Liver (tissue), 9 donors: ENCODE results near the gene SEC14L5. TPM values are rescaled to one million over a fixed set of nuclear protein-coding genes. Genes with fewer than 3 reads are reported as not detected.

ENCODE experiments used
- DNase-seq: peaks from one replicate; pipeline ENCODE4 v3.0.0-alpha.2; 2017; ENCODE audit warnings: low spot score
- H3K27ac ChIP-seq, 2 donors: one replicate each; pipeline ENCODE4 v1.7.0; 2013; ENCODE audit warnings: inconsistent platforms in 2 of 2, low read length in 2 of 2, control low read depth in 1 of 2, low read depth in 1 of 2, mild to moderate bottlenecking in 1 of 2
- H3K27me3 ChIP-seq, 4 donors: one replicate each; pipeline versions ENCODE4 v1.6.1 to v1.7.0; 2013; ENCODE audit warnings: low read length in 3 of 4, inconsistent platforms in 1 of 4, mild to moderate bottlenecking in 1 of 4, moderate library complexity in 1 of 4; ENCODE audit not compliant: control insufficient read depth in 4 of 4, insufficient read depth in 4 of 4
- H3K36me3 ChIP-seq, 4 donors: one replicate each; pipeline versions ENCODE4 v1.6.1 to v1.7.0; 2013; ENCODE audit warnings: low read length in 3 of 4, mild to moderate bottlenecking in 3 of 4, low read depth in 1 of 4, moderate library complexity in 1 of 4; ENCODE audit not compliant: control insufficient read depth in 4 of 4, insufficient read depth in 3 of 4
- H3K4me1 ChIP-seq, 4 donors: one replicate each; pipeline versions ENCODE4 v1.6.1 to v1.7.0; 2013; ENCODE audit warnings: low read length in 3 of 4, mild to moderate bottlenecking in 3 of 4, moderate library complexity in 1 of 4; ENCODE audit not compliant: control insufficient read depth in 4 of 4, insufficient read depth in 4 of 4
- H3K4me3 ChIP-seq, 3 donors: one replicate each; pipeline versions ENCODE4 v1.6.1 to v1.7.0; 2013; ENCODE audit warnings: low read length in 3 of 3, control low read depth in 1 of 3, low read depth in 1 of 3, mild to moderate bottlenecking in 1 of 3
- H3K9ac ChIP-seq, 2 donors: one replicate each; pipeline ENCODE4 v1.7.0; 2013; ENCODE audit warnings: low read length in 2 of 2, mild to moderate bottlenecking in 2 of 2, moderate library complexity in 2 of 2, control low read depth in 1 of 2, low read depth in 1 of 2
- H3K9me3 ChIP-seq, 4 donors: one replicate each; pipeline versions ENCODE4 v1.6.1 to v1.7.0; 2013; ENCODE audit warnings: low read length in 3 of 4; ENCODE audit not compliant: control insufficient read depth in 4 of 4
- FOXA1 ChIP-seq: IDR thresholded peaks from 2 replicates; pipeline ENCODE4 v1.6.1; 2016; ENCODE audit warnings: antibody characterized with exemption
- FOXA2 ChIP-seq: IDR thresholded peaks from 2 replicates; pipeline ENCODE4 v1.6.1; 2016; ENCODE audit warnings: antibody characterized with exemption
- HNF4A ChIP-seq, 2 donors: conservative IDR thresholded peaks; 2 replicates each; pipeline ENCODE4 v1.6.1; 2016; ENCODE audit warnings: antibody characterized with exemption in 2 of 2, mild to moderate bottlenecking in 2 of 2
- HNF4G ChIP-seq: IDR thresholded peaks from 2 replicates; pipeline ENCODE4 v1.6.1; 2016; ENCODE audit warnings: antibody characterized with exemption
- JUND ChIP-seq, 2 donors: IDR thresholded peaks; 2 replicates each; pipeline ENCODE4 v1.6.1; 2016; ENCODE audit warnings: antibody characterized with exemption in 2 of 2
- MAX ChIP-seq: IDR thresholded peaks from 2 replicates; pipeline ENCODE4 v1.6.1; 2016; ENCODE audit warnings: antibody characterized with exemption
- NR2F2 ChIP-seq: IDR thresholded peaks from 2 replicates; pipeline ENCODE4 v1.6.1; 2016; ENCODE audit warnings: antibody characterized with exemption
- RAD21 ChIP-seq, 2 donors: IDR thresholded peaks; 2 replicates each; pipeline ENCODE4 v1.6.1; 2016; ENCODE audit warnings: antibody characterized with exemption in 2 of 2, mild to moderate bottlenecking in 2 of 2
- REST ChIP-seq: IDR thresholded peaks from 2 replicates; pipeline ENCODE4 v1.6.1; 2016; ENCODE audit warnings: antibody characterized with exemption, mild to moderate bottlenecking
- RXRA ChIP-seq, 2 donors: IDR thresholded peaks; 2 replicates each; pipeline ENCODE4 v1.6.1; 2017 to 2018; ENCODE audit warnings: antibody characterized with exemption in 2 of 2, mild to moderate bottlenecking in 1 of 2
- SP1 ChIP-seq: IDR thresholded peaks from 2 replicates; pipeline ENCODE4 v1.6.1; 2018; ENCODE audit warnings: antibody characterized with exemption, mild to moderate bottlenecking
- TAF1 ChIP-seq: conservative IDR thresholded peaks from 2 replicates; pipeline ENCODE4 v1.6.1; 2016; ENCODE audit warnings: antibody characterized with exemption, mild to moderate bottlenecking
- YY1 ChIP-seq: IDR thresholded peaks from 2 replicates; pipeline ENCODE4 v1.6.1; 2016; ENCODE audit warnings: antibody characterized with exemption, mild to moderate bottlenecking
- WGBS: extraction: QIAGEN DNeasy Blood & Tissue Kit; methylation state at CpG from one replicate; pipeline ENCODE4 v1.1.7; 2013; 5-methylcytosine and 5-hydroxymethylcytosine counted together
- polyA plus RNA-seq, 2 donors: library from polyadenylated mRNA; stranded (reverse) in 1 of 2; unstranded in 1 of 2; fragments of 200-250 nt in 1 of 2; fragments of >200 nt in 1 of 2; fragmentation: Nextera tagmentation in 1 of 2; extraction: Ambion mirVana in 1 of 2; gene quantifications; one replicate each; pipeline versions ENCODE4 v1.2.1 to v1.2.3, GENCODE V29; 2013 to 2015
- total RNA-seq, 2 donors: library from RNA; depleted of rRNA; stranded (reverse); fragments of >200 nt; gene quantifications; one replicate each; pipeline ENCODE4 v1.2.3, GENCODE V29; 2014
- TF ChIP-seq, protein P1 (sequence below): fragments of 150-350 bp; IDR thresholded peaks from 2 replicates; pipeline ENCODE4 v1.5.1; 2017; ENCODE audit warnings: improper control_type of control experiment, low read depth, low read length; ENCODE audit not compliant: missing input control
- TF ChIP-seq, protein P2 (sequence below): IDR thresholded peaks from 2 replicates; pipeline ENCODE4 v1.6.1; 2016; ENCODE audit warnings: antibody characterized with exemption
- donor health status: healthy.
- donor health status: healthy.
- donor health status: healthy.
- donor health status: healthy.
- donor health status: healthy.

Gene SEC14L5
- total and polyA plus RNA-seq, 4 donors: 0.03 to 0.65 (median 0.12) TPM

DNA sequence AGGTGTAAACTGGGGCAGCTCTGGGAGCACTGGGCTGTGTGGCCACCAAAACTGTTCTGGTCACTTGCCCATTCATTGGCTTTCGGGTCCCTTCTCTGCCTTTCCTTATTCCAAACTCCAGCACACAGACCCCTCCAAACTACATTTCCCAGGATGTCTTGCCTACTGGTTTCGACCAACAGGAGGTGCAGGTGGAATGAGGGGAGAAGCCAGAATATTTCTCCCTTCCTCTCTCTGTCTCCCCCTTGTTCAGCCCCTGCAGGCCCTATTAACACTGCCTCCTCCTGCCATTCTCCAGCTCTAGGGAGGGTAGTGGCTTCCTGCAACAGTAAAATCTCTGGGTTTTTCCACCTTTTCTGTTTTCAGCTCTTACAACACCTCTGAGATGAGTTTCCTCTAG is 88.8 kb downstream of the SEC14L5 start:
- WGBS: 87% methylated on average over 2 of the region's 2 CpGs
- no peaks in the 10 kb centered on the region for H3K36me3 ChIP-seq
- DNase-seq: no peak
- H3K9ac ChIP-seq: no peak overlapping the region
- no peaks in the 10 kb centered on the region for H3K4me1 ChIP-seq
- H3K27ac ChIP-seq: no peak overlapping the region
- TF ChIP-seq REST: no peak
- no peak for TF ChIP-seq SP1
- TF ChIP-seq RXRA (IDR thresholded peaks at IDR 0.05): no peak
- no peak for TF ChIP-seq NR2F2
- no peak for TF ChIP-seq FOXA1
- no peak for TF ChIP-seq JUND (IDR thresholded peaks at IDR 0.05)
- TF ChIP-seq, protein P1, sequence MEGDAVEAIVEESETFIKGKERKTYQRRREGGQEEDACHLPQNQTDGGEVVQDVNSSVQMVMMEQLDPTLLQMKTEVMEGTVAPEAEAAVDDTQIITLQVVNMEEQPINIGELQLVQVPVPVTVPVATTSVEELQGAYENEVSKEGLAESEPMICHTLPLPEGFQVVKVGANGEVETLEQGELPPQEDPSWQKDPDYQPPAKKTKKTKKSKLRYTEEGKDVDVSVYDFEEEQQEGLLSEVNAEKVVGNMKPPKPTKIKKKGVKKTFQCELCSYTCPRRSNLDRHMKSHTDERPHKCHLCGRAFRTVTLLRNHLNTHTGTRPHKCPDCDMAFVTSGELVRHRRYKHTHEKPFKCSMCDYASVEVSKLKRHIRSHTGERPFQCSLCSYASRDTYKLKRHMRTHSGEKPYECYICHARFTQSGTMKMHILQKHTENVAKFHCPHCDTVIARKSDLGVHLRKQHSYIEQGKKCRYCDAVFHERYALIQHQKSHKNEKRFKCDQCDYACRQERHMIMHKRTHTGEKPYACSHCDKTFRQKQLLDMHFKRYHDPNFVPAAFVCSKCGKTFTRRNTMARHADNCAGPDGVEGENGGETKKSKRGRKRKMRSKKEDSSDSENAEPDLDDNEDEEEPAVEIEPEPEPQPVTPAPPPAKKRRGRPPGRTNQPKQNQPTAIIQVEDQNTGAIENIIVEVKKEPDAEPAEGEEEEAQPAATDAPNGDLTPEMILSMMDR: no peak
- TF ChIP-seq MAX: no peak
- no peak for TF ChIP-seq FOXA2
- TF ChIP-seq HNF4G: no peak
- TF ChIP-seq YY1: no peak
- TF ChIP-seq, protein P2, sequence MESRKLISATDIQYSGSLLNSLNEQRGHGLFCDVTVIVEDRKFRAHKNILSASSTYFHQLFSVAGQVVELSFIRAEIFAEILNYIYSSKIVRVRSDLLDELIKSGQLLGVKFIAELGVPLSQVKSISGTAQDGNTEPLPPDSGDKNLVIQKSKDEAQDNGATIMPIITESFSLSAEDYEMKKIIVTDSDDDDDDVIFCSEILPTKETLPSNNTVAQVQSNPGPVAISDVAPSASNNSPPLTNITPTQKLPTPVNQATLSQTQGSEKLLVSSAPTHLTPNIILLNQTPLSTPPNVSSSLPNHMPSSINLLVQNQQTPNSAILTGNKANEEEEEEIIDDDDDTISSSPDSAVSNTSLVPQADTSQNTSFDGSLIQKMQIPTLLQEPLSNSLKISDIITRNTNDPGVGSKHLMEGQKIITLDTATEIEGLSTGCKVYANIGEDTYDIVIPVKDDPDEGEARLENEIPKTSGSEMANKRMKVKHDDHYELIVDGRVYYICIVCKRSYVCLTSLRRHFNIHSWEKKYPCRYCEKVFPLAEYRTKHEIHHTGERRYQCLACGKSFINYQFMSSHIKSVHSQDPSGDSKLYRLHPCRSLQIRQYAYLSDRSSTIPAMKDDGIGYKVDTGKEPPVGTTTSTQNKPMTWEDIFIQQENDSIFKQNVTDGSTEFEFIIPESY: no peak
- no peak for TF ChIP-seq TAF1
- no peak overlapping the region for H3K4me3 ChIP-seq
- no peaks in the 10 kb centered on the region for H3K27me3 ChIP-seq
- H3K9me3 ChIP-seq: no peaks in the 10 kb centered on the region

GRCh38 chr16:5054876-5055865 is 97.0 kb downstream of the SEC14L5 start:
- Histone ChIP-seq H3K9ac (no peak overlapping the region), H3K27me3 (no peaks in the 10 kb centered on the region), H3K9me3 (no peaks in the 10 kb centered on the region), H3K27ac (no peak overlapping the region), H3K36me3 (no peaks in the 10 kb centered on the region), H3K4me1 (no peaks in the 10 kb centered on the region), H3K4me3 (no peak overlapping the region)
- TF ChIP-seq SP1 (no peak), HNF4A (conservative IDR thresholded peaks at IDR 0.05) (no peak), RXRA (IDR thresholded peaks at IDR 0.05) (no peak), YY1 (no peak), RAD21 (IDR thresholded peaks at IDR 0.05) (no peak), TAF1 (no peak), MAX (no peak), FOXA2 (no peak), HNF4G (no peak)
- TF ChIP-seq, protein P1: no peak
- 93% methylated on average over 16 of the region's 16 CpGs for WGBS
- DNase-seq: no peak
